ENCODE results near the gene MARK4.

The MARK4 gene

GRCh38 chr19:45344621-45345505 lies 93.8 kb downstream of the MARK4 start:
- DNase-seq, result no peak

- DNase-seq, result no peak
Measured at GRCh38 chr19:45345506-45345860, 94.4 kb downstream of the MARK4 start.

GRCh38 chr19:45346449-45346848 lies 95.4 kb downstream of the MARK4 start:
- DNase-seq, result no peak

GRCh38 chr19:45347570-45348366 lies 96.7 kb downstream of the MARK4 start:
- DNase-seq, result no peak

- DNase-seq, result no peak
Measured at GRCh38 chr19:45348367-45349125, 97.5 kb downstream of the MARK4 start.

- no peak for DNase-seq
Measured at GRCh38 chr19:45349126-45349415, 98.0 kb downstream of the MARK4 start.

- no peak for DNase-seq
Measured at GRCh38 chr19:45349430-45349941, 98.4 kb downstream of the MARK4 start.

- no peak for DNase-seq
Measured at GRCh38 chr19:45350477-45351058, 99.5 kb downstream of the MARK4 start.

- no peak for DNase-seq
Measured at GRCh38 chr19:45351401-45351952, 100.4 kb downstream of the MARK4 start.

- DNase-seq, result no peak
Measured at GRCh38 chr19:45352062-45352461, 101.0 kb downstream of the MARK4 start.

GRCh38 chr19:45352471-45352870 lies 101.4 kb downstream of the MARK4 start:
- no peak for DNase-seq

- DNase-seq, result no peak
Measured at GRCh38 chr19:45352914-45353796, 102.1 kb downstream of the MARK4 start.

- no peak for DNase-seq
Measured at GRCh38 chr19:45354241-45354842, 103.3 kb downstream of the MARK4 start.

All from activated gamma-delta T cell (primary cell).